Muscle of arm (tissue), 12 donors: ENCODE data around the gene C17orf75. TPM values are rescaled to one million over a fixed set of nuclear protein-coding genes. Genes with fewer than 3 reads are reported as not detected.

Experiments
- DNase-seq: peaks from one replicate; pipeline ENCODE4 v3.0.0-alpha.2; 2013
- polyA plus RNA-seq, 12 donors: library from polyadenylated mRNA; unstranded; fragments of 120-200 nt; gene quantifications; one replicate each; pipeline ENCODE4 v1.2.1, GENCODE V29; 2013; ENCODE audit not compliant: insufficient read length in 12 of 12

C17orf75 gene
- polyA plus RNA-seq, 12 donors, result 17.4 to 36.1 (median 21.9) TPM; not detected in 1

- no peak for DNase-seq
Measured at GRCh38 chr17:32281011-32281451, 60.9 kb downstream of the C17orf75 start.

GRCh38 chr17:32279891-32280716, 61.9 kb downstream of the C17orf75 start:
- DNase-seq, result no peak

- no peak for DNase-seq
Measured at GRCh38 chr17:32278815-32279214, 63.2 kb downstream of the C17orf75 start.

Other genes starting within 250 kb of the C17orf75 start
- 10 to 100 TPM in 11 of 12 donors, not detected in 1; 31.4 to 51.6 (median 39.0) TPM for gene RHOT1, start 199.7 kb downstream of the C17orf75 start, polyA plus RNA-seq
- gene RHBDL3, start 76.3 kb downstream of the C17orf75 start, polyA plus RNA-seq, result 1 to 10 TPM in 9 of 12 donors, under 1 TPM in 2, not detected in 1; 0.84 to 4.9 (median 1.6) TPM
- 100 to 1,000 TPM in 10 of 12 donors, 10 to 100 TPM in 2; 39.6 to 189 (median 131) TPM for gene ZNF207, start 8.0 kb upstream of the C17orf75 start, polyA plus RNA-seq
- 10 to 100 TPM in 11 of 12 donors, not detected in 1; 51.8 to 87.4 (median 72.7) TPM for gene PSMD11, start 102.3 kb upstream of the C17orf75 start, polyA plus RNA-seq
- gene CDK5R1, start 144.8 kb upstream of the C17orf75 start, polyA plus RNA-seq, result 10 to 100 TPM in 3 of 12 donors, 1 to 10 TPM in 8, not detected in 1; 6.5 to 11.8 (median 9.1) TPM